H1 (cell line): ENCODE measurements around the gene BRIP1. TPM values are rescaled to one million over a fixed set of nuclear protein-coding genes. Genes with fewer than 3 reads are reported as not detected.

Experiments
- CTCF ChIA-PET: fragments of 300-600 bp; sonication (Branson Sonifier 250); formaldehyde crosslinking; loops from one replicate; lab custom pipeline; 2021; ENCODE audit not compliant: partially characterized antibody; lab: Charles Lee
- POLR2A ChIA-PET: fragments of 300-600 bp; sonication (Branson Sonifier 250); formaldehyde crosslinking; loops from one replicate; lab custom pipeline; 2021; ENCODE audit warnings: inconsistent platforms; ENCODE audit not compliant: partially characterized antibody; lab: Charles Lee
- DNase-seq, 2 experiments: peaks; one replicate each; pipeline versions ENCODE4 v3.0.0 to v3.0.0-alpha.2; 2010 to 2022; ENCODE audit warnings: low spot score in 2 of 2, low read depth in 1 of 2, mixed read lengths in 1 of 2
- FAIRE-seq: peaks from 2 replicates; lab custom pipeline; 2011; peaks lifted over from hg19 to GRCh38; lab: Jason Lieb, UNC
- H2AFZ ChIP-seq: 2 replicates; pipeline ENCODE4 v1.8.1; 2012; ENCODE audit warnings: low read length, inconsistent platforms
- H2AK5ac ChIP-seq: 2 replicates; pipeline ENCODE4 v1.6.1; 2013; ENCODE audit warnings: low read depth, low read length
- H2BK120ac ChIP-seq: replicated peaks from 2 replicates; pipeline ENCODE3; 2013; ENCODE audit warnings: low read depth, low read length, inconsistent platforms
- H2BK12ac ChIP-seq: 2 replicates; pipeline ENCODE4 v1.6.1; 2013; ENCODE audit warnings: low read depth, low read length
- H2BK15ac ChIP-seq: 2 replicates; pipeline ENCODE4 v1.6.1; 2013; ENCODE audit warnings: low read length
- H2BK20ac ChIP-seq: 2 replicates; pipeline ENCODE4 v1.6.1; 2013; ENCODE audit warnings: low read length
- H2BK5ac ChIP-seq: 2 replicates; pipeline ENCODE4 v1.6.1; 2013; ENCODE audit warnings: low read depth, low read length
- H3K14ac ChIP-seq: 2 replicates; pipeline ENCODE4 v1.6.1; 2013; ENCODE audit warnings: inconsistent platforms; ENCODE audit not compliant: insufficient read length
- H3K18ac ChIP-seq: 2 replicates; pipeline ENCODE4 v1.6.1; 2013; ENCODE audit warnings: low read length; ENCODE audit errors: extremely low read depth
- H3K23ac ChIP-seq: 2 replicates; pipeline ENCODE4 v1.6.1; 2013; ENCODE audit warnings: inconsistent platforms; ENCODE audit not compliant: insufficient read length
- H3K23me2 ChIP-seq: 2 replicates; pipeline ENCODE4 v1.6.1; 2013; ENCODE audit warnings: low read depth, low read length
- H3K27ac ChIP-seq: 2 replicates; pipeline ENCODE4 v1.6.1; 2011; ENCODE audit warnings: low read depth, low read length, inconsistent platforms
- H3K27me3 ChIP-seq, 4 experiments: replicated peaks in 1 of 4; 1 replicate in 1 of 4; 2 replicates in 3 of 4; pipeline versions ENCODE4 v1.6.1 to v1.8.1; 2011 to 2013; ENCODE audit warnings: low read length in 3 of 4, mild to moderate bottlenecking in 3 of 4, inconsistent platforms in 2 of 4, mixed read lengths in 2 of 4, moderate library complexity in 1 of 4; ENCODE audit not compliant: control insufficient read depth in 3 of 4, insufficient read depth in 3 of 4; ENCODE audit errors: extremely low read depth in 1 of 4
- H3K36me3 ChIP-seq, 4 experiments: 2 replicates each; pipeline versions ENCODE4 v1.6.1 to v1.8.1; 2011 to 2013; ENCODE audit warnings: mild to moderate bottlenecking in 4 of 4, low read length in 3 of 4, moderate library complexity in 2 of 4, control low read depth in 1 of 4, inconsistent platforms in 1 of 4; ENCODE audit not compliant: insufficient read depth in 4 of 4, control insufficient read depth in 2 of 4
- H3K4ac ChIP-seq: replicated peaks from 2 replicates; pipeline ENCODE3; 2013; ENCODE audit warnings: low read length, low read depth, mixed read lengths, inconsistent platforms; ENCODE audit not compliant: insufficient read length
- H3K4me1 ChIP-seq, 4 experiments: replicated peaks in 1 of 4; 1 replicate in 1 of 4; 2 replicates in 3 of 4; pipeline versions ENCODE4 v1.6.1 to v1.8.1; 2011 to 2013; ENCODE audit warnings: low read length in 3 of 4, inconsistent platforms in 2 of 4, mixed read lengths in 1 of 4; ENCODE audit not compliant: insufficient read depth in 4 of 4, control insufficient read depth in 3 of 4
- H3K4me2 ChIP-seq, 2 experiments: 2 replicates each; pipeline versions ENCODE4 v1.6.1 to v1.8.1; 2011 to 2013; ENCODE audit warnings: low read depth in 2 of 2, low read length in 2 of 2, control low read depth in 1 of 2, inconsistent platforms in 1 of 2, mild to moderate bottlenecking in 1 of 2; ENCODE audit not compliant: insufficient read depth in 1 of 2
- H3K4me3 ChIP-seq, 4 experiments: fragments of 200-600, 300-600 bp in 1 of 4; sonication (generic), shearing (Covaris generic), sonication (Bioruptor Twin) in 1 of 4; 2 replicates each; pipeline versions ENCODE4 v1.5.1 to v1.8.1; 2011 to 2016; ENCODE audit warnings: low read length in 4 of 4, low read depth in 3 of 4, control low read depth in 2 of 4, inconsistent platforms in 2 of 4, mild to moderate bottlenecking in 2 of 4, mixed read lengths in 1 of 4, moderate library complexity in 1 of 4; ENCODE audit not compliant: insufficient read depth in 2 of 4; ENCODE audit errors: extremely low read depth in 1 of 4
- H3K56ac ChIP-seq: replicated peaks from 2 replicates; pipeline ENCODE3; 2013; ENCODE audit warnings: low read depth, mild to moderate bottlenecking, mixed read lengths, low read length, inconsistent platforms; ENCODE audit not compliant: insufficient read length
- H3K79me1 ChIP-seq: 2 replicates; pipeline ENCODE4 v1.6.1; 2013; ENCODE audit warnings: low read depth, low read length, control low read depth
- H3K79me2 ChIP-seq, 2 experiments: 2 replicates each; pipeline versions ENCODE4 v1.6.1 to v1.8.1; 2012 to 2013; ENCODE audit warnings: low read length in 2 of 2, mild to moderate bottlenecking in 2 of 2, inconsistent platforms in 1 of 2; ENCODE audit not compliant: insufficient read depth in 2 of 2, control insufficient read depth in 1 of 2
- H3K9ac ChIP-seq, 4 experiments: replicated peaks in 1 of 4; 1 replicate in 1 of 4; 2 replicates in 3 of 4; pipeline versions ENCODE4 v1.6.1 to v1.8.1; 2011 to 2013; ENCODE audit warnings: low read depth in 3 of 4, low read length in 3 of 4, control low read depth in 2 of 4, mild to moderate bottlenecking in 2 of 4, moderate library complexity in 2 of 4, inconsistent platforms in 1 of 4; ENCODE audit errors: extremely low read depth in 1 of 4
- H3K9me3 ChIP-seq, 2 experiments: 2 replicates each; pipeline versions ENCODE4 v1.6.1 to v1.8.1; 2012 to 2013; ENCODE audit warnings: mild to moderate bottlenecking in 2 of 2, moderate library complexity in 2 of 2, control low read depth in 1 of 2, inconsistent platforms in 1 of 2, low read depth in 1 of 2, low read length in 1 of 2, mixed read lengths in 1 of 2; ENCODE audit not compliant: insufficient read depth in 2 of 2
- H4K20me1 ChIP-seq, 2 experiments: replicated peaks in 1 of 2; 2 replicates each; pipeline versions ENCODE3 to v1.8.1; 2011 to 2013; ENCODE audit warnings: inconsistent platforms in 2 of 2, low read length in 2 of 2, mild to moderate bottlenecking in 1 of 2; ENCODE audit not compliant: insufficient read depth in 2 of 2, control insufficient read depth in 1 of 2
- H4K5ac ChIP-seq: 2 replicates; pipeline ENCODE4 v1.6.1; 2013; ENCODE audit warnings: low read length, low read depth, mixed read lengths, inconsistent platforms; ENCODE audit not compliant: insufficient read length
- H4K8ac ChIP-seq: 2 replicates; pipeline ENCODE4 v1.8.0; 2013; ENCODE audit warnings: mild to moderate bottlenecking, moderate library complexity, low read length, inconsistent platforms; ENCODE audit not compliant: insufficient read depth; ENCODE audit errors: extremely low read depth
- H4K91ac ChIP-seq: replicated peaks from 2 replicates; pipeline ENCODE3; 2013; ENCODE audit warnings: low read length, mixed read lengths, inconsistent platforms; ENCODE audit not compliant: insufficient read length
- CHD1 ChIP-seq: IDR thresholded peaks from 2 replicates; pipeline ENCODE4 v1.6.1; 2012; ENCODE audit warnings: low read depth, low read length, improper control_type of control experiment
- CREB1 ChIP-seq: IDR thresholded peaks from 2 replicates; pipeline ENCODE4 v1.6.1; 2012; ENCODE audit warnings: inconsistent platforms
- GTF2F1 ChIP-seq: IDR thresholded peaks from 2 replicates; pipeline ENCODE4 v1.6.1; 2012; ENCODE audit warnings: low read depth, low read length, improper control_type of control experiment, borderline replicate concordance
- POLR2A ChIP-seq, 2 experiments: IDR thresholded peaks; 1 replicate in 1 of 2; 2 replicates in 1 of 2; pipeline ENCODE4 v1.6.1; 2011; ENCODE audit warnings: low read depth in 2 of 2, low read length in 2 of 2, mild to moderate bottlenecking in 2 of 2; ENCODE audit errors: control extremely low read depth in 1 of 2
- RFX5 ChIP-seq: IDR thresholded peaks from 2 replicates; pipeline ENCODE4 v1.6.1; 2011; ENCODE audit warnings: low read depth, low read length, improper control_type of control experiment, borderline replicate concordance
- SIRT6 ChIP-seq: IDR thresholded peaks from one replicate; pipeline ENCODE4 v1.7.1; 2012; ENCODE audit warnings: low read length, inconsistent platforms
- WGBS, 2 experiments: shearing (Covaris generic) in 1 of 2; methylation state at CpG; one replicate each; pipeline versions ENCODE4 v1.1.6 to v1.1.7; 2013 to 2015; ENCODE audit warnings: low lambda C conversion rate in 2 of 2, mixed read lengths in 2 of 2, inconsistent platforms in 1 of 2, low coverage in 1 of 2, missing lambda C conversion rate in 1 of 2; ENCODE audit not compliant: insufficient replicate concordance in 2 of 2, insufficient coverage in 1 of 2, insufficient read length in 1 of 2; ENCODE audit errors: extremely low coverage in 1 of 2, missing lambda C conversion rate in 1 of 2; 5-methylcytosine and 5-hydroxymethylcytosine counted together
- polyA plus RNA-seq, 7 experiments: library from polyadenylated mRNA; depleted of rRNA in 3 of 7; stranded (reverse) in 5 of 7; unstranded in 2 of 7; fragments of >200 nt in 5 of 7; fragments of 200-250 nt in 2 of 7; gene quantifications; 1 replicate in 5 of 7; 2 replicates in 1 of 7; 4 replicates in 1 of 7; pipeline versions ENCODE4 v1.2.1 to v1.2.3, GENCODE V29; 2011 to 2013; ENCODE audit warnings: missing spikeins in 2 of 7, mixed read lengths in 2 of 7
- total RNA-seq: library from RNA; stranded (reverse); fragmentation: NEBNext Ultra II Directional; extraction: Animal tissue kit (Norgen Biotek cat#: 25700); gene quantifications from 2 replicates; pipeline ENCODE4 v1.2.1, GENCODE V29; 2021

The BRIP1 gene
- total and polyA plus RNA-seq, 2 of the 8 experiments (the other 6 are each of a cell fraction or from before 2014, with no cell fraction given): 5.8 to 19.2 TPM

GRCh38 chr17:61650749-61651148 lies 212.6 kb downstream of the BRIP1 start:
- no peak overlapping the region for H3K18ac ChIP-seq
- no peak overlapping the region for H3K4me3 ChIP-seq
- H3K4me2 ChIP-seq: no peak overlapping the region
- no peaks in the 10 kb centered on the region for H3K36me3 ChIP-seq
- H2BK12ac ChIP-seq: no peak overlapping the region
- 96% methylated on average over 2 of the region's 2 CpGs; no CpG with 5 or more reads in 1 of the 2 experiments for WGBS, 2 experiments
- no peaks in the 10 kb centered on the region for H3K4me1 ChIP-seq
- H3K27me3 ChIP-seq: no peaks in the 10 kb centered on the region
- no peaks in the 10 kb centered on the region for H3K79me2 ChIP-seq
- H4K8ac ChIP-seq: no peak overlapping the region
- no peak overlapping the region for H3K4ac ChIP-seq
- H3K23ac ChIP-seq: no peak overlapping the region
- no peak overlapping the region for H3K27ac ChIP-seq
- H3K56ac ChIP-seq: no peak overlapping the region
- no peak overlapping the region for H2AFZ ChIP-seq
- H3K14ac ChIP-seq: no peak overlapping the region
- POLR2A ChIA-PET: no interaction called here
- no peak for FAIRE-seq
- no peak overlapping the region for H2BK20ac ChIP-seq
- H2BK15ac ChIP-seq: no peak overlapping the region
- TF ChIP-seq POLR2A (IDR thresholded peaks at IDR 0.05; ENCODE audit: control extremely low read depth in 1 of 2, low read depth in 2 of 2, low read length in 2 of 2) (no peak), RFX5 (no peak), GTF2F1 (no peak), SIRT6 (no peak), CREB1 (no peak), CHD1 (no peak)
- TF ChIP-seq, all 59 proteins: peak for 0
- Histone ChIP-seq H4K5ac (no peak overlapping the region), H2BK5ac (no peak overlapping the region), H2AK5ac (no peak overlapping the region), H2BK120ac (no peak overlapping the region), H3K79me1 (no peaks in the 10 kb centered on the region), H4K91ac (no peak overlapping the region), H3K9me3 (peaks cover 0 to 4% of the 10 kb centered on the region in 2 experiments; a peak in 2 of 4 replicates), H3K23me2 (no peaks in the 10 kb centered on the region), H3K9ac (no peak overlapping the region), H4K20me1 (no peaks in the 10 kb centered on the region)
- CTCF ChIA-PET: interaction anchor here (0.6 kb wide), 1 partner anchor 16 kb away, joined by 5 read pairs; no protein-coding TSS in a partner anchor
- DNase-seq: no peak
